GM19238 (cell line): ENCODE data around the gene MAGEL2.
"Not testable (repeated sequence)": the region's sequence is repeated elsewhere in the genome, so short reads cannot be mapped to it uniquely, and the experiment has no call there.

ENCODE experiments used
- DNase-seq: peaks from one replicate; pipeline ENCODE4 v3.0.0; 2011; ENCODE audit warnings: low spot score; ENCODE audit not compliant: insufficient read length

Gene MAGEL2

DNA sequence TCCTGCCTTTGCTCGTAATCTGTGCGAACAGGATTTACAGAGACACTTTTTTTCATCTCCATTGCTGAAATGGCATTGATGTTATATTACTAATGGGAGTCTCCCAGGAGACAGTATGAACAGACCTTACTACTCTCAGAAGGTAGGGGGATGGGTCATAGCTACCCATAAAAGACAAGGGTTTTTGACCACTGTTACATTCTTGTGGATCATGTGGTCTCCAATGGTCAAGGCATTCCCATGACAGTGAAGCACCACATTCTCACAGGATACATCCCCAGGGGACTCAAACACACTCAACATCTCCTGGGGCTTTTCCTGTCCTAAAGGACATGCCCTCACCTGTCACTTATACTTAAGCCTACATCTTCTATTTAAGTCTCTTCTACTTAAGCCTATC, 41.4 kb downstream of the MAGEL2 start:
- DNase-seq, result no peak

GRCh38 chr15:23602124-23602523, 45.5 kb downstream of the MAGEL2 start:
- DNase-seq, result no peak

DNA sequence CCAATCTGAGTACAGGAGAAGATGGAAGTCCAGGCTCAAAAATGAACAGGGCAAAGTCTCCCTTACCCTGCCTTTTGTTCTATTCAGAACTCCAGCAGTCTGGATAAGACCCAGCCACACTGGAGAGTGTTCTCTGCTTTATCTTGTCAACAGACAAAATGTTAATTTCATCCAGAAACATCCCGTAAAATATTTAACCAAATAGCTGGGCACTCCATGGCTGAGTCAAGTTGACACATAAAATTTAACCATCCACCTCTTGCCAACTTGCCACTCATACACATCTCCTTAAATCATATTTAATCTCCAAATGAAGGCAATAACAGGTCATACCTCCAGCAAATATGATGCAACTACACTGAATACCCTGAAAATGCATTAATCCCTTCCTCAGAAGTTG, 48.6 kb downstream of the MAGEL2 start:
- no peak for DNase-seq

DNA sequence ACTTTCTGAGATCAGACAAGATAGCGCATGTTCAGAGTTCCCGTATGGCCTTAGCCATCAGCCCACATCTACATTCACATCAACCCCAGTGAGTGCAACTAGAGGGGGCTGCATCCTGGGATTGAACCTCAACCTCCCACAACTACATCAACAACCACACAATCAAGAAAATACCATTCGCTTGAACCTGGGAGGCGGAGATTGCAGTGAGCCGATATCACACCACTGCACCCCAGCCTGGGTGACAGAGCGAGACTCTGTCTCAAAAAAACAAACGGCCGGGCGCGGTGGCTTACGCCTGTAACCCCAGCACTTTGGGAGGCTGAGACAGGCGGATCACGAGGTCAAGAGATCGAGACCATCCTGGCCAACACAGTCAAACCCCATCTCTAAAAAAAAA, 50.4 kb downstream of the MAGEL2 start:
- DNase-seq, result not testable (repeated sequence)

DNA sequence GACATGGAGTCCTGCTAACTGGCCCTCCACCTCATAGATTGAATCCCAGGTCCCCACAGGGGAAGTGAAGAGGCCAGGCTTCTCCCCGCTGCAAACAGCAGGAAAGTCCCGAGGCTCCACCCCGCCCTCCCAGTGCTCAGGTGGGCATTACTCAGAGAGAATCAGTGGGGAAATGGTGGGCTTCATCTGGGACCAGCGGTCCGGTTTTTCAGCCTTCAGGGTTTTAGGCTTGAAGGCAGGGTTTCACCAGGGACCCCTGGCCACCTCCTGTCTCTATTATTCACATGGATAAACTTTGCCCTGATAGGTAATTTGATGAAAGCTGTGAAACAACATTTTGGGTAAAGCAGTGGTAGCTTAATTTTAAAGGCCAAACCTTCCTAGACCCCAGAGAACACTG, 50.9 kb downstream of the MAGEL2 start:
- DNase-seq, result no peak

DNA sequence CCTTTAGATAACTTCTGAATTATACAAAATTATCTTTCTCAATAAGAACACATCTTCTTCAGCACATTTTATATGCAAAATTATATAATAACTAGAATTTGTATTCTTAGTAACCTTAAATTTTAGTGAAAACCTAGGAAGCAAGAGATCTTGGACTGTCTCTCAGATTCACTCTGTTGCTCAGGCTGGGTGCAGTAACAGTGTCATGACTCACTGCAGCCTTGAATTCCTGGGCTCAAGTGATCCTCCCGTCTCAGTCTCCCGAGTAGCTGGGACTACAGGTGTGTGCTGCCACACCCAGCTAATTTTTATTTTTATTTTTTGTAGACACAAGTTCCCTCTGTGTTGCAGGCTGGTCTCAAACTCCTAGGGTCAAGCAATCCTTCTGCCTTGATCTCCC, 52.3 kb downstream of the MAGEL2 start:
- DNase-seq, result no peak

DNA sequence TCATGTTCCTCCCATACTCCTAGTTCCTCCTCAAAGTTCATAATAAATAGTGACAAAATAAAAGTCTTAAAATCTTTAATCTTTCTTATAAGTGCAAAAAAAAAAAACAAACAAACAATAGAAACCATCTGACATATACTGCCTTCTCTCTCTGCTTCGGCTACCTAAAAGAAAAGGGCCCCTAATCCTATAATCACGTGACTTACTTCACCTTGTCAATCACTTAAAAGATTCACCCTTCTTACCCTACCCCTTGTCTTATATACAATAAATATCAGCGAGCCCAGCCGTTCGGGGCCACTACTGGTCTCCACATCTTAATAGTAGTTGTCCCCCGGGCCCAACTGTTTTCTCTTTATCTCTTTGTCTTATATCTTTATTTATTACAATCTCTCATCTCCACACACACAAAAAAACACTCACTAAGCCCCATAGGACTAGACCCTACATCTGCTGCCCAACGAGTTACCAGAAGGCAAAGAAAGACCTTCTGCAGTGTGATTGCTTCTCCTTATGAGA, 53.4 kb downstream of the MAGEL2 start:
- DNase-seq, result no peak
